ENCODE data around the gene AGT. TPM values are rescaled to one million over a fixed set of nuclear protein-coding genes. Genes with fewer than 3 reads are reported as not detected.

AGT gene
- total RNA-seq, 1 donor = 1.1 TPM

- no peak for DNase-seq (ENCODE audit: low read depth)
- no peak for TF ChIP-seq CTCF (IDR thresholded peaks at IDR 0.05; ENCODE audit: insufficient read depth, low read length)
- H3K4me3 ChIP-seq (ENCODE audit: low read depth, low read length) = no peak overlapping the region
Observed at GRCh38 chr1:230745071-230745470, 31.1 kb upstream of the AGT start.

- no peak overlapping the region for H3K4me3 ChIP-seq (ENCODE audit: low read depth, low read length)
- no peak for TF ChIP-seq CTCF (IDR thresholded peaks at IDR 0.05; ENCODE audit: insufficient read depth, low read length)
- DNase-seq (ENCODE audit: low read depth) = peak; percentile 18
Observed at GRCh38 chr1:230744382-230744781, 30.5 kb upstream of the AGT start.

GRCh38 chr1:230743899-230744298 is 30.0 kb upstream of the AGT start:
- no peak for TF ChIP-seq CTCF (IDR thresholded peaks at IDR 0.05; ENCODE audit: insufficient read depth, low read length)
- H3K4me3 ChIP-seq (ENCODE audit: low read depth, low read length) = no peak overlapping the region
- no peak for DNase-seq (ENCODE audit: low read depth)

DNA sequence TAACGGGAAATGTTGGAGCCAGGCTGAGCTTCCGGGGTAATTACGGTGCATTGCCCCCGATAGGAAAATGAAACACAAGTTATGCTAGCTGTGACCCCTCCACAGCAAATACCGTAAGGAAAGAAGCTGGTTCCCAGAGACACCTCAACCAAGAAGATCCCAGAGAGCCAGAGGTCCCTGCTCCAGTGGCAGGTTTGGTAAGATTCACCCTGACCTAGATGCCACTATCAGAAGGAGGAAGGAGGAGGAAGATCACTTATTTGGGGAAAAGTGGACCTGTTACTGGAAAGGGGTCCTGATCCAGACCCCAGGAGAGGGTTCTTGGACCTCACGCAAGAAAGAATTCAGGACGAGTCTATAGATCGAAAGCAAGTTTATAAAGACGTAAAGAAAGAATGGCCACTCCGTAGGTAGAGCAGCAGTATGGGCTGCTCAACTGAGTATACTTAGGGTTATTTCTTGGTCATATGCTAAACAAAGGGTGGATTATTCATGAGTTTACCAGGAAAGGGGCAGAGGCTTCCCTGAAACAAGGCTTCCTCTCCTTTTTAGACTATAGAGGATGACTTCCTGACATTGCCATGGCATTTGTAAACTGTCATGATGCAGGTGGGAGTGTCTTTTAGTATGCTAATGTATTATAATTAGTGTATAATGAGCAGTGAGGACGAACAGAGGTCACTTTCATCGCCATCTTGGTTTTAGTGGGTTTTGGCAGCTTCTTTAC is 25.8 kb upstream of the AGT start:
- no peak overlapping the region for H3K4me3 ChIP-seq (ENCODE audit: low read depth, low read length)
- TF ChIP-seq CTCF (IDR thresholded peaks at IDR 0.05; ENCODE audit: insufficient read depth, low read length) = no peak
- DNase-seq (ENCODE audit: low read depth) = no peak

GRCh38 chr1:230737622-230738262 is 23.8 kb upstream of the AGT start:
- H3K4me3 ChIP-seq (ENCODE audit: low read depth, low read length) = no peak overlapping the region
- no peak for TF ChIP-seq CTCF (IDR thresholded peaks at IDR 0.05; ENCODE audit: insufficient read depth, low read length)
- no peak for DNase-seq (ENCODE audit: low read depth)

GRCh38 chr1:230735447-230735846 is 21.5 kb upstream of the AGT start:
- H3K4me3 ChIP-seq (ENCODE audit: low read depth, low read length) = no peak overlapping the region
- DNase-seq (ENCODE audit: low read depth) = no peak
- TF ChIP-seq CTCF (IDR thresholded peaks at IDR 0.05; ENCODE audit: insufficient read depth, low read length) = no peak

All from fibroblast of the aortic adventitia (primary cell).